Activated CD4-positive, alpha-beta memory T cell treated with anti-CD3 and anti-CD28 coated beads for 36 hours (primary cell): ENCODE results near the gene FSIP1. TPM values are rescaled to one million over a fixed set of nuclear protein-coding genes. Genes with fewer than 3 reads are reported as not detected.
"Not testable (repeated sequence)": the region's sequence is repeated elsewhere in the genome, so short reads cannot be mapped to it uniquely, and the experiment has no call there.

Experiments used
- CTCF ChIA-PET: fragments of 350-600 bp; sonication (Branson Sonifier 250); formaldehyde crosslinking; loops from one replicate; lab custom pipeline; 2021; ENCODE audit warnings: antibody characterized with exemption, inconsistent platforms; lab: Charles Lee
- POLR2A ChIA-PET: fragments of 350-600 bp; sonication (Branson Sonifier 250); formaldehyde crosslinking; loops from one replicate; lab custom pipeline; 2021; ENCODE audit warnings: antibody characterized with exemption; lab: Charles Lee
- DNase-seq: peaks from one replicate; pipeline ENCODE4 v3.0.0-alpha.2; 2020
- H3K27ac Mint-ChIP-seq: one replicate; pipeline ENCODE4 v1.8.0; 2021; ENCODE audit warnings: mixed read lengths
- H3K27me3 Mint-ChIP-seq: one replicate; pipeline ENCODE4 v1.8.0; 2021; ENCODE audit warnings: mixed read lengths
- H3K36me3 Mint-ChIP-seq: one replicate; pipeline ENCODE4 v1.8.0; 2021; ENCODE audit warnings: mixed read lengths
- H3K4me1 Mint-ChIP-seq: one replicate; pipeline ENCODE4 v1.8.0; 2021; ENCODE audit warnings: low read depth, mixed read lengths
- H3K4me3 Mint-ChIP-seq: one replicate; pipeline ENCODE4 v1.8.0; 2021; ENCODE audit warnings: mild to moderate bottlenecking, mixed read lengths
- H3K9me3 Mint-ChIP-seq: one replicate; pipeline ENCODE4 v1.8.0; 2021; ENCODE audit warnings: mixed read lengths
- intact Hi-C: fragments of 100-400 bp; cut with micrococcal nuclease; formaldehyde crosslinking; loops from one replicate; pipeline ENCODE4 v1.15.1; 2023
- total RNA-seq, 2 experiments: library from RNA; stranded (reverse); gene quantifications; one replicate each; pipeline ENCODE4 v1.2.3, GENCODE V29; 2021

Gene FSIP1
- total RNA-seq: under 1 TPM; 0.29 to 0.68 TPM

GRCh38 chr15:39782441-39783138 is at the start of gene FSIP1:
Gene FSIP1, minus strand, starts transcription at chr15:39782841. Its CDS starts 6,317 bp downstream, at chr15:39776524.
- no peaks in the 10 kb centered on the region for H3K36me3 Mint-ChIP-seq
- peak within 1 kb of the TSS; percentile 79 for H3K4me3 Mint-ChIP-seq
- ChIA-PET POLR2A (interaction anchor here (0.6 to 1.9 kb wide), 5 partner anchors 128 to 1172 kb away, joined by 3 to 4 read pairs (median 3); partner anchors contain the start of gene EIF2AK4), CTCF (interaction anchor here (1.1 to 3.0 kb wide), 8 partner anchors 10 to 491 kb away, joined by 3 to 12 read pairs (median 4); no protein-coding TSS in a partner anchor)
- H3K27ac Mint-ChIP-seq: peak within 1 kb of the TSS; percentile 93
- peaks cover 41% of the 10 kb centered on the region for H3K4me1 Mint-ChIP-seq
- H3K9me3 Mint-ChIP-seq: no peaks in the 10 kb centered on the region
- peak; percentile 97 for DNase-seq
- intact Hi-C loops: loop anchor here (1.0 to 10.0 kb wide), 8 partner anchors 92 to 1228 kb away; partner anchors contain the start of genes BMF, EIF2AK4, PLCB2 and SRP14
- no peaks in the 10 kb centered on the region for H3K27me3 Mint-ChIP-seq

GRCh38 chr15:39830166-39830565 is 47.5 kb upstream of the FSIP1 start:
- POLR2A ChIA-PET: no interaction called here

GRCh38 chr15:39828374-39828931 is 45.8 kb upstream of the FSIP1 start:
- ChIA-PET POLR2A (no interaction called here), CTCF (no interaction called here)
- H3K27me3 Mint-ChIP-seq: peaks cover 25% of the 10 kb centered on the region
- no peaks in the 10 kb centered on the region for H3K36me3 Mint-ChIP-seq
- H3K9me3 Mint-ChIP-seq: no peaks in the 10 kb centered on the region
- H3K4me1 Mint-ChIP-seq: no peaks in the 10 kb centered on the region
- H3K27ac Mint-ChIP-seq: no peak overlapping the region
- no peak overlapping the region for H3K4me3 Mint-ChIP-seq
- intact Hi-C loops: no loop called here
- DNase-seq: no peak

More at GRCh38 chr15:39830166-39830565, 47.5 kb upstream of the FSIP1 start:
- CTCF ChIA-PET: no interaction called here
- no peaks in the 10 kb centered on the region for H3K9me3 Mint-ChIP-seq
- peaks cover 28% of the 10 kb centered on the region for H3K27me3 Mint-ChIP-seq
- H3K27ac Mint-ChIP-seq: no peak overlapping the region
- intact Hi-C loops: no loop called here
- no peaks in the 10 kb centered on the region for H3K36me3 Mint-ChIP-seq
- no peaks in the 10 kb centered on the region for H3K4me1 Mint-ChIP-seq
- no peak for DNase-seq
- no peak overlapping the region for H3K4me3 Mint-ChIP-seq

- H3K36me3 Mint-ChIP-seq: no peaks in the 10 kb centered on the region
- H3K27me3 Mint-ChIP-seq: peaks cover 18% of the 10 kb centered on the region
- POLR2A ChIA-PET: no interaction called here
- intact Hi-C loops: no loop called here
- no peak overlapping the region for H3K27ac Mint-ChIP-seq
- no peaks in the 10 kb centered on the region for H3K9me3 Mint-ChIP-seq
- H3K4me1 Mint-ChIP-seq: no peaks in the 10 kb centered on the region
- no peak overlapping the region for H3K4me3 Mint-ChIP-seq
- CTCF ChIA-PET: interaction anchor here (0.7 kb wide), 1 partner anchor 22 kb away, joined by 3 read pairs; no protein-coding TSS in a partner anchor
- DNase-seq: no peak
Observed at GRCh38 chr15:39826975-39827374, 44.3 kb upstream of the FSIP1 start.

- H3K27ac Mint-ChIP-seq: no peak overlapping the region
- DNase-seq: no peak
- no peaks in the 10 kb centered on the region for H3K4me1 Mint-ChIP-seq
- intact Hi-C loops: no loop called here
- no peaks in the 10 kb centered on the region for H3K9me3 Mint-ChIP-seq
- POLR2A ChIA-PET: no interaction called here
- CTCF ChIA-PET: no interaction called here
- no peak overlapping the region for H3K4me3 Mint-ChIP-seq
- H3K27me3 Mint-ChIP-seq: peaks cover 12% of the 10 kb centered on the region
- H3K36me3 Mint-ChIP-seq: no peaks in the 10 kb centered on the region
Observed at GRCh38 chr15:39823634-39824033, 41.0 kb upstream of the FSIP1 start.

GRCh38 chr15:39820050-39820602 is 37.5 kb upstream of the FSIP1 start:
- intact Hi-C loops: no loop called here
- CTCF ChIA-PET: interaction anchor here (1.2 kb wide), 1 partner anchor 63 kb away, joined by 3 read pairs; no protein-coding TSS in a partner anchor
- Mint-ChIP-seq H3K36me3 (no peaks in the 10 kb centered on the region), H3K9me3 (no peaks in the 10 kb centered on the region), H3K27me3 (no peaks in the 10 kb centered on the region), H3K27ac (no peak overlapping the region), H3K4me3 (no peak overlapping the region), H3K4me1 (no peaks in the 10 kb centered on the region)
- POLR2A ChIA-PET: no interaction called here
- DNase-seq: no peak

- POLR2A ChIA-PET: no interaction called here
- intact Hi-C loops: no loop called here
- CTCF ChIA-PET: interaction anchor here (1.2 kb wide), 1 partner anchor 63 kb away, joined by 3 read pairs; no protein-coding TSS in a partner anchor
- Mint-ChIP-seq H3K27me3 (peaks cover 1% of the 10 kb centered on the region), H3K36me3 (no peaks in the 10 kb centered on the region), H3K4me1 (no peaks in the 10 kb centered on the region), H3K27ac (no peak overlapping the region), H3K4me3 (no peak overlapping the region), H3K9me3 (no peaks in the 10 kb centered on the region)
- DNase-seq: no peak
Observed at GRCh38 chr15:39819533-39819932, 36.9 kb upstream of the FSIP1 start.

GRCh38 chr15:39817892-39818291 is 35.3 kb upstream of the FSIP1 start:
- POLR2A ChIA-PET: no interaction called here
- H3K4me1 Mint-ChIP-seq: no peaks in the 10 kb centered on the region

GRCh38 chr15:39814489-39814888 is 31.8 kb upstream of the FSIP1 start:
- H3K27me3 Mint-ChIP-seq: peaks cover 2% of the 10 kb centered on the region
- POLR2A ChIA-PET: no interaction called here
- no peak for DNase-seq
- no peaks in the 10 kb centered on the region for H3K36me3 Mint-ChIP-seq
- no peaks in the 10 kb centered on the region for H3K9me3 Mint-ChIP-seq
- intact Hi-C loops: no loop called here
- H3K4me1 Mint-ChIP-seq: no peaks in the 10 kb centered on the region
- CTCF ChIA-PET: no interaction called here
- H3K4me3 Mint-ChIP-seq: no peak overlapping the region
- H3K27ac Mint-ChIP-seq: no peak overlapping the region

More at GRCh38 chr15:39817892-39818291, 35.3 kb upstream of the FSIP1 start:
- peaks cover 1% of the 10 kb centered on the region for H3K27me3 Mint-ChIP-seq
- no peak overlapping the region for H3K27ac Mint-ChIP-seq
- H3K4me3 Mint-ChIP-seq: no peak overlapping the region
- DNase-seq: no peak
- intact Hi-C loops: no loop called here
- CTCF ChIA-PET: no interaction called here
- H3K36me3 Mint-ChIP-seq: no peaks in the 10 kb centered on the region
- no peaks in the 10 kb centered on the region for H3K9me3 Mint-ChIP-seq

GRCh38 chr15:39812651-39813050 is 30.0 kb upstream of the FSIP1 start:
- ChIA-PET POLR2A (interaction anchor here (0.6 kb wide), 1 partner anchor 13 kb away, joined by 3 read pairs; no protein-coding TSS in a partner anchor), CTCF (interaction anchor here (0.6 kb wide), 1 partner anchor 531 kb away, joined by 3 read pairs; no protein-coding TSS in a partner anchor)
- intact Hi-C loops: not testable (repeated sequence)

GRCh38 chr15:39808909-39809308 is 26.3 kb upstream of the FSIP1 start:
- Mint-ChIP-seq H3K9me3 (no peaks in the 10 kb centered on the region), H3K27me3 (peaks cover 13% of the 10 kb centered on the region), H3K27ac (no peak overlapping the region), H3K4me1 (no peaks in the 10 kb centered on the region), H3K4me3 (no peak overlapping the region), H3K36me3 (no peaks in the 10 kb centered on the region)
- no peak for DNase-seq
- intact Hi-C loops: no loop called here
- CTCF ChIA-PET: no interaction called here
- POLR2A ChIA-PET: no interaction called here

More at GRCh38 chr15:39812651-39813050, 30.0 kb upstream of the FSIP1 start:
- not testable (repeated sequence) for H3K4me3 Mint-ChIP-seq, H3K36me3 Mint-ChIP-seq, H3K27ac Mint-ChIP-seq, DNase-seq, H3K9me3 Mint-ChIP-seq, H3K4me1 Mint-ChIP-seq
- peaks cover 12% of the 10 kb centered on the region for H3K27me3 Mint-ChIP-seq

- DNase-seq: no peak
- H3K27me3 Mint-ChIP-seq: peaks cover 13% of the 10 kb centered on the region
- no peaks in the 10 kb centered on the region for H3K9me3 Mint-ChIP-seq
- H3K36me3 Mint-ChIP-seq: no peaks in the 10 kb centered on the region
- no peak overlapping the region for H3K27ac Mint-ChIP-seq
- no peak overlapping the region for H3K4me3 Mint-ChIP-seq
- ChIA-PET CTCF (no interaction called here), POLR2A (no interaction called here)
- H3K4me1 Mint-ChIP-seq: no peaks in the 10 kb centered on the region
- intact Hi-C loops: no loop called here
Observed at GRCh38 chr15:39807791-39808190, 25.1 kb upstream of the FSIP1 start.
